Tibial nerve (tissue), 3 donors: ENCODE measurements around the gene ANKRD11.

ENCODE experiments used
- POLR2A ChIP-seq, 2 donors: fragments of 450-650 bp; IDR thresholded peaks; one replicate each; pipeline ENCODE4 v1.6.1; 2017; ENCODE audit warnings: antibody characterized with exemption in 2 of 2, mild to moderate bottlenecking in 2 of 2, moderate library complexity in 2 of 2
- TF ChIP-seq, protein P1 (sequence below), 5 experiments: fragments of 200-600 bp in 3 of 5; fragments of 450-650 bp in 2 of 5; sonication (generic) in 3 of 5; IDR thresholded peaks; one replicate each; pipeline ENCODE4 v1.5.1; 2016 to 2019; ENCODE audit warnings: antibody characterized with exemption in 5 of 5, mild to moderate bottlenecking in 3 of 5, moderate library complexity in 2 of 5

DNA sequence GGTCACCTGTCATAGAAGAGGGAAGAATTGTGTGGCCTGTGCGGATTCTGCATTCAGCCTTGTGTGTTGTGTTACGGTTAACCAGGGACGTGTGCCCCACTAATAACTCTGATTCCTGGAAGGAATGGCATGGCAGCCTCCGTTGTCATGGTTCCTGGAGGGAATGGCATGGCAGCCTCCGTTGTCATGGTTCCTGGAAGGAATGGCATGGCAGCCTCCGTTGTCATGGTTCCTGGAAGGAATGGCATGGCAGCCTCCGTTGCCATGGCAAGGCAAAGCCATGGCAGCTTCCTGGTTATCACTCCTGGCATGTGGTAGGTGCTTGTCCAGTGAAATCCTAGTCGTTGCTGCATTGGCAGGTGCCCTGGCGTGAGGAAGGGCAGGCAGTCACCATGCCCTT lies 26.8 kb upstream of the ANKRD11 start:
- TF ChIP-seq, protein P1, sequence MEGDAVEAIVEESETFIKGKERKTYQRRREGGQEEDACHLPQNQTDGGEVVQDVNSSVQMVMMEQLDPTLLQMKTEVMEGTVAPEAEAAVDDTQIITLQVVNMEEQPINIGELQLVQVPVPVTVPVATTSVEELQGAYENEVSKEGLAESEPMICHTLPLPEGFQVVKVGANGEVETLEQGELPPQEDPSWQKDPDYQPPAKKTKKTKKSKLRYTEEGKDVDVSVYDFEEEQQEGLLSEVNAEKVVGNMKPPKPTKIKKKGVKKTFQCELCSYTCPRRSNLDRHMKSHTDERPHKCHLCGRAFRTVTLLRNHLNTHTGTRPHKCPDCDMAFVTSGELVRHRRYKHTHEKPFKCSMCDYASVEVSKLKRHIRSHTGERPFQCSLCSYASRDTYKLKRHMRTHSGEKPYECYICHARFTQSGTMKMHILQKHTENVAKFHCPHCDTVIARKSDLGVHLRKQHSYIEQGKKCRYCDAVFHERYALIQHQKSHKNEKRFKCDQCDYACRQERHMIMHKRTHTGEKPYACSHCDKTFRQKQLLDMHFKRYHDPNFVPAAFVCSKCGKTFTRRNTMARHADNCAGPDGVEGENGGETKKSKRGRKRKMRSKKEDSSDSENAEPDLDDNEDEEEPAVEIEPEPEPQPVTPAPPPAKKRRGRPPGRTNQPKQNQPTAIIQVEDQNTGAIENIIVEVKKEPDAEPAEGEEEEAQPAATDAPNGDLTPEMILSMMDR (IDR thresholded peaks at IDR 0.05), result no peak
- no peak for TF ChIP-seq POLR2A (IDR thresholded peaks at IDR 0.05)
